Chondrocyte (in vitro differentiated cells): ENCODE data around the gene CCDC27. TPM values are rescaled to one million over a fixed set of nuclear protein-coding genes. Genes with fewer than 3 reads are reported as not detected.

Source experiments
- DNase-seq: peaks from one replicate; pipeline ENCODE4 v3.0.0; 2021; ENCODE audit warnings: mixed read lengths, low spot score
- H3K27ac Mint-ChIP-seq: one replicate; pipeline ENCODE4 v1.8.0; 2021; ENCODE audit warnings: mild to moderate bottlenecking, moderate library complexity, mixed read lengths; ENCODE audit not compliant: unreplicated experiment
- H3K27me3 Mint-ChIP-seq: 2 replicates; pipeline ENCODE4 v1.8.0; 2021; ENCODE audit warnings: low read depth, mixed read lengths
- H3K36me3 Mint-ChIP-seq: 2 replicates; pipeline ENCODE4 v1.8.0; 2021; ENCODE audit warnings: low read depth, mixed read lengths
- H3K4me1 Mint-ChIP-seq: 2 replicates; pipeline ENCODE4 v1.8.0; 2021; ENCODE audit warnings: low read depth, mild to moderate bottlenecking, mixed read lengths
- H3K4me3 Mint-ChIP-seq: one replicate; pipeline ENCODE4 v1.8.0; 2021; ENCODE audit warnings: mild to moderate bottlenecking, moderate library complexity, mixed read lengths; ENCODE audit not compliant: unreplicated experiment
- H3K9me3 Mint-ChIP-seq: 2 replicates; pipeline ENCODE4 v1.8.0; 2021; ENCODE audit warnings: low read depth, mixed read lengths
- total RNA-seq: library from RNA; stranded (reverse); gene quantifications from 3 replicates; pipeline ENCODE4 v1.2.1, GENCODE V29; 2021
- TF ChIP-seq, protein P1 (sequence below): fragments of 200-600 bp; sonication (generic); IDR thresholded peaks from 2 replicates; pipeline ENCODE4 v1.5.0; 2021; ENCODE audit warnings: antibody characterized with exemption, mild to moderate bottlenecking, moderate library complexity

CCDC27 gene
- total RNA-seq, 1 donor from 2014 or later: not detected

DNA sequence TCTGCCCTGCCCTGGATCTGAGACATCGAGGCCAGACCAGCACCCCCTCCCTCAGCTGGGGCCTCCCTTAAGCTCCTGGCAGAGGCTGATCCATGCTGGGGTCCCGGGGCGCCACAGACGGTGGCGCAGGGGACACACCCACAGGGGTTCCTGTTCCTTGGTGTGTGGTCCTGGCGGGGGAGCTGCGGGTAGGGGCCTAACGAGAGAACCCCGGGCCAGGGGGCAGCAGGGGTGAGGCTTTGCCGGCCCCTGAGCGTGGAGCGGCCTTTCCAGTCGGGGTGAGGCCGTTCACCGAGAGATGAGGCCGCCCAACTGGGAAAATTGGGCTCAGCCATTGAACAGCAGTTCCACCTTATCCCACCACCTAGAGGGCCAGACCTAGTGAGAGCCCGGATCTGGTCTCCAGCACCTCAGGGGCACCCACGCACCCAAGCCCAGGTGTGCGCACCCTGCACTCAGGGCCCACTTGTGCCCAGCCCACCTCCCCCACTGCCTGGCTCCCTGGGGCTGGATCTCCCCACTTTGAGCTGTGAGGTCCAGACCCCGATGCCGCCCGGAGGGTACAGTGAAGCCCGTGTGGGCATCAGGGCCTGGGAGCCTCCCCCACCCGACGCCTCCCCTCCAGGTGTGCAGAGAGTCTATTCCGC is 45.5 kb upstream of the CCDC27 start:
- TF ChIP-seq, protein P1, sequence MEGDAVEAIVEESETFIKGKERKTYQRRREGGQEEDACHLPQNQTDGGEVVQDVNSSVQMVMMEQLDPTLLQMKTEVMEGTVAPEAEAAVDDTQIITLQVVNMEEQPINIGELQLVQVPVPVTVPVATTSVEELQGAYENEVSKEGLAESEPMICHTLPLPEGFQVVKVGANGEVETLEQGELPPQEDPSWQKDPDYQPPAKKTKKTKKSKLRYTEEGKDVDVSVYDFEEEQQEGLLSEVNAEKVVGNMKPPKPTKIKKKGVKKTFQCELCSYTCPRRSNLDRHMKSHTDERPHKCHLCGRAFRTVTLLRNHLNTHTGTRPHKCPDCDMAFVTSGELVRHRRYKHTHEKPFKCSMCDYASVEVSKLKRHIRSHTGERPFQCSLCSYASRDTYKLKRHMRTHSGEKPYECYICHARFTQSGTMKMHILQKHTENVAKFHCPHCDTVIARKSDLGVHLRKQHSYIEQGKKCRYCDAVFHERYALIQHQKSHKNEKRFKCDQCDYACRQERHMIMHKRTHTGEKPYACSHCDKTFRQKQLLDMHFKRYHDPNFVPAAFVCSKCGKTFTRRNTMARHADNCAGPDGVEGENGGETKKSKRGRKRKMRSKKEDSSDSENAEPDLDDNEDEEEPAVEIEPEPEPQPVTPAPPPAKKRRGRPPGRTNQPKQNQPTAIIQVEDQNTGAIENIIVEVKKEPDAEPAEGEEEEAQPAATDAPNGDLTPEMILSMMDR: no peak
- Mint-ChIP-seq H3K27me3 (peaks cover 31% of the 10 kb centered on the region), H3K9me3 (no peaks in the 10 kb centered on the region), H3K36me3 (no peaks in the 10 kb centered on the region), H3K4me1 (peaks cover 5% of the 10 kb centered on the region), H3K27ac (no peak overlapping the region), H3K4me3 (no peak overlapping the region)
- no peak for DNase-seq

DNA sequence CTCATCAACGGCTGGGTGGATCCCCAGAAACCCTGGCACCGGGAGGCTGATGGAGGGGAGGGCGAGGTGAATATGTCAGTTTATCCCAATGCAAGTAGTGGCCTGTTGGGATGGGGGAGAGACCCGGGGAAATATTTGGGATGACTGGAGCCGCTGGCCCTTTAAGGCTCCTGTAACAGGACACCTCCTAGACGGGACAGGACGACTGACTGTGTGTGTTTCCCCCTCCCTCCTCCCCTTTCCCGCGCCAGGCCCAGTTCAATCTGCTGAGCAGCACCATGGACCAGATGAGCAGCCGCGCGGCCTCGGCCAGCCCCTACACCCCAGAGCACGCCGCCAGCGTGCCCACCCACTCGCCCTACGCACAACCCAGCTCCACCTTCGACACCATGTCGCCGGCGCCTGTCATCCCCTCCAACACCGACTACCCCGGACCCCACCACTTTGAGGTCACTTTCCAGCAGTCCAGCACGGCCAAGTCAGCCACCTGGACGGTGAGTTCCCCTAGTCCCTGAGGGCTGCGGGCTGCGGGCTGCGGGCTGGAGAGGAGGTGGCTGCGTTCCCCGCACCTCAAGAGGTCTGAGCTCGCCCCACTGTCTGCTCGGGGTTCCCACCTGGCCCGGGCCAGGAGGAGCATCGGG is 44.8 kb upstream of the CCDC27 start:
- DNase-seq: no peak
- Mint-ChIP-seq H3K9me3 (no peaks in the 10 kb centered on the region), H3K27ac (no peak overlapping the region), H3K4me3 (no peak overlapping the region), H3K27me3 (peaks cover 37% of the 10 kb centered on the region), H3K36me3 (no peaks in the 10 kb centered on the region), H3K4me1 (peaks cover 5% of the 10 kb centered on the region)
- TF ChIP-seq, protein P1: no peak

DNA sequence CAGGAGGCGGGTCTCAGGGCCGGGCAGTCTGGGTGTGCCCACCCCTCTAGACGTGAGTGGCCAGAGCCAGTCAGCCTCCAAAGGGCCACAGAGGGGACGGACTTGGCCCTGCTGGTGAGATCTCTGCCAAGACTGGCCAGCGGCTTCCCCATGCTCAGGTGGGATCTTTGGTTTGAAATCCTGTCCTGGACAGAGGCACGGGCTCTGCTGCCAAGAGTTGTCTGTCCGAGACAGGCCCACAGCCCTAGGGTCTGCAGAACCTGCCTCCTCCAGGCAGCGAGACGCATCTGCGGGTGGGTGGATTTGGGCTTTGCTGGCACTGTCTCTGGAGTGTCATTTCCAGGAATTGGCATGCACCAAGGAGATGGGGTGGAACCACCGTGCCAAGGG is 44.3 kb upstream of the CCDC27 start:
- H3K27me3 Mint-ChIP-seq: peaks cover 37% of the 10 kb centered on the region
- H3K27ac Mint-ChIP-seq: no peak overlapping the region
- no peak overlapping the region for H3K4me3 Mint-ChIP-seq
- no peaks in the 10 kb centered on the region for H3K36me3 Mint-ChIP-seq
- H3K9me3 Mint-ChIP-seq: no peaks in the 10 kb centered on the region
- H3K4me1 Mint-ChIP-seq: peaks cover 5% of the 10 kb centered on the region
- TF ChIP-seq, protein P1: no peak
- DNase-seq: no peak

DNA sequence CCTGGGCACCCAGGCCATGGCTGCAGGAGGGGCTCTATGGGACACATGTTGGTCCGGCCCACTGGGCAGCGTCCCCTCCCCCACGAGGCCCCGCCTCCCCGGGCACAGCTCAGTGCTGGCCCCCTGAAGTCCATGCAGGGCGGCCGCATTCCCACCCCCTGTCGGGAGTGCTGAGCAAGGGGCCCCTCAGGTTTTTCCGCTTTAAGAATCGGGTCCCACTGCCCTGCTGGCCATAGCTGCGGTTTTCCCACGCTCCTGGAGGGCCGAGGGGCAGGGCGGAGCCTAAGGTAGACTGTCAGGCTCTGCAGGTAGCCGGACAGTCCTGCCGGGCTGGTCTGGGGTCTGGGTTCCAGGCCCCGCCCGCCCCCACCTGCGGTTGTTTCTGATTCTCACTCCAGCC is 43.5 kb upstream of the CCDC27 start:
- no peaks in the 10 kb centered on the region for H3K36me3 Mint-ChIP-seq
- H3K9me3 Mint-ChIP-seq: no peaks in the 10 kb centered on the region

DNA sequence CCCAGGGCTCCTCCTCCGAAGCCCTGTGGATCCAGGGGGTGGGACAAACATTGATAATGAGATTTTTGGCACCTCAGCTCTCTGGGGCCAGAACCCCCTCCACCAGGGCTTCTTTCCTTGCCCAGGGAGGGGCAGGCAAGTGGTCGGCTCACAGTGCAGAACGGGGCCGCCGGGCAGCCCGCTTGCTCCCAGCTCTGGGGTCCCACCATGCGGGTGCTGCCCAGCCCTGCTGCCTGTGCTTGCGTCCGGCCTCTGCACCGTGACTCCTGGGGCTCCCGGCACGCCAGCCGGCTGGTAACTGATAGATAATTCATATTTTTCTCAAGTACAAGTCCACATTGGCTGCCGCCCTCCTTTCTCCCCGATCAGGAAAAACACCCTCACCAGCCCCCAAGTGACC is 42.0 kb upstream of the CCDC27 start:
- Mint-ChIP-seq H3K4me1 (no peaks in the 10 kb centered on the region), H3K27ac (no peak overlapping the region), H3K27me3 (peaks cover 34% of the 10 kb centered on the region), H3K9me3 (no peaks in the 10 kb centered on the region), H3K36me3 (no peaks in the 10 kb centered on the region), H3K4me3 (no peak overlapping the region)
- TF ChIP-seq, protein P1: no peak
- no peak for DNase-seq

More for the DNA sequence above, 43.5 kb upstream of the CCDC27 start:
- Mint-ChIP-seq H3K27me3 (peaks cover 37% of the 10 kb centered on the region), H3K4me1 (no peaks in the 10 kb centered on the region), H3K27ac (no peak overlapping the region), H3K4me3 (no peak overlapping the region)
- no peak for DNase-seq
- TF ChIP-seq, protein P1: no peak
